T-helper 1 cell (primary cell): ENCODE measurements around the gene MTG1.
"Not testable (repeated sequence)": the region's sequence is repeated elsewhere in the genome, so short reads cannot be mapped to it uniquely, and the experiment has no call there.

Experiments
- DNase-seq, 5 donors: peaks; one replicate each; pipeline ENCODE4 v3.0.0-alpha.2; 2012 to 2020

Gene MTG1

GRCh38 chr10:133359554-133359971 is 34.4 kb upstream of the MTG1 start:
- DNase-seq = peak in 1 of 5 donors; percentile 35

GRCh38 chr10:133359972-133360610 is 33.9 kb upstream of the MTG1 start:
- no peak for DNase-seq

- no peak for DNase-seq
Observed at GRCh38 chr10:133361227-133361626, 32.7 kb upstream of the MTG1 start.

GRCh38 chr10:133361773-133362441 is 32.0 kb upstream of the MTG1 start:
- no peak for DNase-seq

- DNase-seq = no peak
Observed at GRCh38 chr10:133362846-133363245, 31.1 kb upstream of the MTG1 start.

GRCh38 chr10:133364645-133365431 is 29.1 kb upstream of the MTG1 start:
- no peak for DNase-seq

- no peak for DNase-seq
Observed at GRCh38 chr10:133365461-133366129, 28.4 kb upstream of the MTG1 start.

- no peak for DNase-seq
Observed at GRCh38 chr10:133366130-133366478, 27.9 kb upstream of the MTG1 start.

GRCh38 chr10:133366751-133367150 is 27.2 kb upstream of the MTG1 start:
- no peak for DNase-seq

- DNase-seq = not testable (repeated sequence)
Observed at GRCh38 chr10:133367461-133367860, 26.5 kb upstream of the MTG1 start.

GRCh38 chr10:133368153-133368552 is 25.8 kb upstream of the MTG1 start:
- no peak for DNase-seq

- DNase-seq = no peak
Observed at GRCh38 chr10:133370030-133370786, 23.7 kb upstream of the MTG1 start.

GRCh38 chr10:133372507-133372906 is 21.4 kb upstream of the MTG1 start:
- DNase-seq = no peak

- peak; percentile 87 to 93 (median 89) for DNase-seq
Observed at GRCh38 chr10:133373174-133374090, 20.5 kb upstream of the MTG1 start, which contains the start of gene ECHS1. ECHS1 (minus strand) TSS chr10:133373354; CDS start chr10:133373333, 21 bp downstream.

GRCh38 chr10:133375357-133376115 is 18.4 kb upstream of the MTG1 start:
- DNase-seq = no peak

GRCh38 chr10:133376183-133376582 is 17.8 kb upstream of the MTG1 start:
- DNase-seq = not testable (repeated sequence)

- no peak for DNase-seq
Observed at GRCh38 chr10:133377025-133377817, 16.7 kb upstream of the MTG1 start.

- DNase-seq = no peak
Observed at GRCh38 chr10:133377818-133378250, 16.1 kb upstream of the MTG1 start.
